OCI-LY7 (cell line): ENCODE measurements around the gene CXorf65.

Experiments
- CTCF ChIP-seq: fragments of 200-600 bp; sonication (generic); conservative IDR thresholded peaks from 2 replicates; pipeline ENCODE4 v1.5.1; 2014; ENCODE audit warnings: mild to moderate bottlenecking, antibody characterized with exemption, low read length, moderate library complexity, mixed read lengths
- EZH2phosphoT487 ChIP-seq: fragments of 200-600 bp; sonication (generic); IDR thresholded peaks from 2 replicates; pipeline ENCODE4 v1.6.1; 2018; ENCODE audit warnings: low read depth, borderline replicate concordance, mild to moderate bottlenecking, mixed run types, antibody characterized with exemption, low read length, moderate library complexity, mixed read lengths

GRCh38 chrX:71099736-71100135, 6.8 kb downstream of the CXorf65 start:
- TF ChIP-seq EZH2phosphoT487 (no peak), CTCF (no peak)
